NCI-H2029 treated with DMSO at 0.1 percent for 48 hours (cell line): ENCODE results near the gene PGAP6.
"Not testable (repeated sequence)": the region's sequence is repeated elsewhere in the genome, so short reads cannot be mapped to it uniquely, and the experiment has no call there.

Experiments
- DNase-seq: peaks from one replicate; lab custom pipeline; 2025; lab: John Stamatoyannopoulos, UW

Gene PGAP6

GRCh38 chr16:378113-378820, 3.5 kb downstream of the PGAP6 start:
- DNase-seq = not testable (repeated sequence)

- DNase-seq = no peak
Measured at GRCh38 chr16:377419-377951, 4.3 kb downstream of the PGAP6 start.

- no peak for DNase-seq
Measured at GRCh38 chr16:376817-377418, 4.9 kb downstream of the PGAP6 start.

- DNase-seq = no peak
Measured at GRCh38 chr16:375927-376816, 5.6 kb downstream of the PGAP6 start.

- no peak for DNase-seq
Measured at GRCh38 chr16:375212-375611, 6.6 kb downstream of the PGAP6 start.

- DNase-seq = no peak
Measured at GRCh38 chr16:374616-374926, 7.2 kb downstream of the PGAP6 start.

- no peak for DNase-seq
Measured at GRCh38 chr16:373848-374615, 7.7 kb downstream of the PGAP6 start.

- DNase-seq = no peak
Measured at GRCh38 chr16:373020-373598, 8.7 kb downstream of the PGAP6 start.

- no peak for DNase-seq
Measured at GRCh38 chr16:372302-372983, 9.3 kb downstream of the PGAP6 start.

GRCh38 chr16:371515-372301, 10.1 kb downstream of the PGAP6 start:
- no peak for DNase-seq

- DNase-seq = no peak
Measured at GRCh38 chr16:370979-371514, 10.7 kb downstream of the PGAP6 start.

GRCh38 chr16:370443-370842, 11.3 kb downstream of the PGAP6 start, which contains the start of gene MRPL28:
MRPL28 (minus strand) TSS chr16:370538; CDS start chr16:370218, 320 bp downstream.
- peak; percentile 70 for DNase-seq

GRCh38 chr16:369866-370436, 11.8 kb downstream of the PGAP6 start:
- DNase-seq = no peak

GRCh38 chr16:369275-369865, 12.4 kb downstream of the PGAP6 start:
- DNase-seq = no peak

GRCh38 chr16:368388-369158, 13.2 kb downstream of the PGAP6 start:
- DNase-seq = no peak

- DNase-seq = no peak
Measured at GRCh38 chr16:367333-367903, 14.4 kb downstream of the PGAP6 start.

- no peak for DNase-seq
Measured at GRCh38 chr16:366476-366875, 15.3 kb downstream of the PGAP6 start.
